ENCODE results near the gene ANKS4B.
"Not testable (repeated sequence)": the region's sequence is repeated elsewhere in the genome, so short reads cannot be mapped to it uniquely, and the experiment has no call there.

Gene ANKS4B

GRCh38 chr16:21233521-21234150 lies at the start of gene ANKS4B:
TSS of gene ANKS4B (plus strand) at chr16:21233699. CDS start at chr16:21233738, 39 bp downstream.
- DNase-seq (ENCODE audit: low spot score) (no peak), FAIRE-seq (no peak)

- no peak for FAIRE-seq
Measured at GRCh38 chr16:21183995-21184394, 49.5 kb upstream of the ANKS4B start.

GRCh38 chr16:21184834-21185233 lies 48.7 kb upstream of the ANKS4B start:
- no peak for FAIRE-seq
- DNase-seq (ENCODE audit: low spot score) = no peak

More at GRCh38 chr16:21183995-21184394, 49.5 kb upstream of the ANKS4B start:
- DNase-seq (ENCODE audit: low spot score) = no peak

- DNase-seq (ENCODE audit: low spot score) = no peak
- FAIRE-seq = no peak
Measured at GRCh38 chr16:21185659-21186325, 47.7 kb upstream of the ANKS4B start.

- DNase-seq (ENCODE audit: low spot score) = peak; percentile 19
- FAIRE-seq = no peak
Measured at GRCh38 chr16:21186326-21186691, 47.2 kb upstream of the ANKS4B start.

GRCh38 chr16:21189311-21189710 lies 44.2 kb upstream of the ANKS4B start:
- FAIRE-seq (no peak), DNase-seq (ENCODE audit: low spot score) (no peak)

- FAIRE-seq = no peak
- no peak for DNase-seq (ENCODE audit: low spot score)
Measured at GRCh38 chr16:21190013-21190412, 43.5 kb upstream of the ANKS4B start.

GRCh38 chr16:21190599-21190998 lies 42.9 kb upstream of the ANKS4B start:
- no peak for FAIRE-seq

GRCh38 chr16:21192991-21193390 lies 40.5 kb upstream of the ANKS4B start:
- no peak for FAIRE-seq
- no peak for DNase-seq (ENCODE audit: low spot score)

More at GRCh38 chr16:21190599-21190998, 42.9 kb upstream of the ANKS4B start:
- no peak for DNase-seq (ENCODE audit: low spot score)

- DNase-seq (ENCODE audit: low spot score) (no peak), FAIRE-seq (no peak)
Measured at GRCh38 chr16:21194771-21195301, 38.7 kb upstream of the ANKS4B start.

- FAIRE-seq; DNase-seq (ENCODE audit: low spot score): not testable (repeated sequence)
Measured at GRCh38 chr16:21195330-21195729, 38.2 kb upstream of the ANKS4B start.

GRCh38 chr16:21197112-21197511 lies 36.4 kb upstream of the ANKS4B start:
- FAIRE-seq = no peak
- no peak for DNase-seq (ENCODE audit: low spot score)

GRCh38 chr16:21197621-21198020 lies 35.9 kb upstream of the ANKS4B start:
- FAIRE-seq = no peak
- DNase-seq (ENCODE audit: low spot score) = no peak

- FAIRE-seq (no peak), DNase-seq (ENCODE audit: low spot score) (no peak)
Measured at GRCh38 chr16:21199607-21200218, 33.8 kb upstream of the ANKS4B start.

GRCh38 chr16:21203155-21203797 lies 30.2 kb upstream of the ANKS4B start:
- DNase-seq (ENCODE audit: low spot score) (no peak), FAIRE-seq (no peak)

GRCh38 chr16:21205303-21205702 lies 28.2 kb upstream of the ANKS4B start:
- FAIRE-seq = no peak
- DNase-seq (ENCODE audit: low spot score) = no peak

GRCh38 chr16:21206550-21206949 lies 26.9 kb upstream of the ANKS4B start:
- FAIRE-seq (no peak), DNase-seq (ENCODE audit: low spot score) (no peak)

GRCh38 chr16:21208446-21209230 lies 24.9 kb upstream of the ANKS4B start:
- DNase-seq (ENCODE audit: low spot score) = no peak
- FAIRE-seq = no peak

GRCh38 chr16:21211486-21211885 lies 22.0 kb upstream of the ANKS4B start, which contains the start of gene ZP2:
TSS of gene ZP2 (minus strand) at chr16:21211574. CDS start at chr16:21211547, 27 bp downstream.
- no peak for DNase-seq (ENCODE audit: low spot score)
- no peak for FAIRE-seq

- no peak for DNase-seq (ENCODE audit: low spot score)
- FAIRE-seq = no peak
Measured at GRCh38 chr16:21214086-21214485, 19.4 kb upstream of the ANKS4B start.

- FAIRE-seq (no peak), DNase-seq (ENCODE audit: low spot score) (no peak)
Measured at GRCh38 chr16:21217121-21217520, 16.4 kb upstream of the ANKS4B start.
